GM21717 (cell line): ENCODE measurements around the gene SHD.
"Not testable (repeated sequence)": the region's sequence is repeated elsewhere in the genome, so short reads cannot be mapped to it uniquely, and the experiment has no call there.

Source experiments
- ATAC-seq: cut with Tn5 transposase; IDR thresholded peaks from one replicate; pipeline ENCODE4 v1.9.1; 2021; ENCODE audit warnings: mild to moderate bottlenecking, moderate library complexity; ENCODE audit not compliant: unreplicated experiment

Gene SHD

DNA sequence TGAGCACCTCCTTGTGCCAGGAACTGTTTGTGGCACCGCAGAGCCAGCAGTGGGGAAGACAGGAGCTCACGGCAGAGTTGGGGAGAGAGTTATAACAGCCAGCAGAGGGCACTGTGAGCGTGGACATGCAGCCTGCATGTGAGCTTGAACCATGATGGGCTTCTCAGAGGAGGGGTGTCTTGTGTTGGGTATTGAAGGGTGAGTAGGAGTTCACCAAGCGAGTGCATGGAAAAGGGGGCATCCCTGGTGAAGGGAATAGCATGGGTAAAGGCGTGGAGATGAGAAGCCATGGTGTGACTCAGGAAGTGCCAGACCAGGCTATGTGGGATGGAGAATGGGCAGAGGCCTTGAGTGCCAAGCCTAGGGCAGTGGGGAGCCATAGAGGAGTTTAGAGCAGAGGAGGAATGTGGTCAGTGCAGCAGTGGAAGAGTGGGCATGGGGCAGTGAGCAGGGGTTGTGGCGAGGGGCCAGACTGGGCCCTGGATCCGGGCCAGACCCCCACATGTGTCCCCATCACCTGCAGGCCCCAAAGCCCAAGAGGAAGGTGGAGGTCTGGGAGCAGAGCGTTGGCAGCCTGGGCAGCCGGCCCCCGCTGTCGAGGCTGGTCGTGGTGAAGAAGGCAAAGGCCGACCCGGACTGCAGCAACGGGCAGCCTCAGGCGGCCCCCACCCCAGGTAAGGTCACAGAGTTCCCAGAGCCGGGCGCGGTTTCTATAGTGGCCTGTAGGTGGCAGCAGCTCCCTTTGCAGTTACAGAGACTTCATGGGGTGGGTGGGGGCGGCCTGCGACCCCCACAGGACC is 11.8 kb upstream of the SHD start:
- ATAC-seq = no peak

GRCh38 chr19:4267901-4268815 is 10.9 kb upstream of the SHD start:
- no peak for ATAC-seq

DNA sequence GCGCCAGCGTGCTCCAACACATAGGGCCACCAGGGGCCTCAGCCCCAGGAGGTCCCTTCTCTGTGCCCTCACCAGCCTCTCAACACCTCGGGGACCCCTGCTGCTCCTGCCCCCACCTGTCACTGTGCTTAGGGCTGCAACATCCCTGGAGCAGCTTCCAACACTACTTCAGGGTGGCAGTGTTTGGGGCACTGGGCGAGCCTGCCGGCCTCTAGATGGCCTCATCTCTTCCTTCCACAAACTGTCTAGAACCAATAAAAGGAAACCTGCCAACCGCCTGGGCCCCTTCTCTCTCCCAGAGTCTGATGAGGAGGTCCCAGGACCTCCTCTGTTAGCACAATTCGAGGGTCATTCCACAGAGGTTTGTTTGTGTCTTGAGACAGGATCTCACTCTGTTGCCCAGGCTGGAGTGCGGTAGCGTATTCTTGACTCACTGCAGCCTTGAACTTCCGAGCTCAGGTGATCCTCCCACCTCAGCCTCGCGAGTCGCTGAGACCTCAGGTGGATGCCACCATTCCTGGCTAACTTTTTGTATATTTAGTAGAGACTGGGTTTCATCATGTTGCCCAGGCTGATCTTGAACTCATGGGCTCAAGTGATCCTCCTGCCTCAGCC is 10.1 kb upstream of the SHD start:
- ATAC-seq = no peak

DNA sequence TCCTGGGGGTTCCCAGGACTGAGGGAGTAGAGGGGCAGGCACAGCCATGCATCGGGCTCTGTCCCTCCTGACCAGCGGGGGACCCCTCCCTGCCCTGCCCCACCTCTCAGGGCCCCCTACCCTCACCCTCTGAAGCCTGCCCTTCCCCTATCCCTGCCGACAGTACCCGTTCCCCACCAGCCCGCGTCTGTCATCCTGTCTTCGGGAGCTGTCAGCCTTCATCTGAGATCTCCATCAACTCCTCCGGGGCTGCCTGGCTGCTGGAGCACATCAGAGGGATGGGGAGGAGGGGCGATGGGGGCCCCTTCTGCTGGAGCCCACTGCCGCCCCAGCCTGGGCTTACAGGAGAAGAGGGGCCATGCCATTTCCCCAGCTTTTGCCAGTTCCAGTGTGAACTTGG is 6.2 kb upstream of the SHD start:
- no peak for ATAC-seq

DNA sequence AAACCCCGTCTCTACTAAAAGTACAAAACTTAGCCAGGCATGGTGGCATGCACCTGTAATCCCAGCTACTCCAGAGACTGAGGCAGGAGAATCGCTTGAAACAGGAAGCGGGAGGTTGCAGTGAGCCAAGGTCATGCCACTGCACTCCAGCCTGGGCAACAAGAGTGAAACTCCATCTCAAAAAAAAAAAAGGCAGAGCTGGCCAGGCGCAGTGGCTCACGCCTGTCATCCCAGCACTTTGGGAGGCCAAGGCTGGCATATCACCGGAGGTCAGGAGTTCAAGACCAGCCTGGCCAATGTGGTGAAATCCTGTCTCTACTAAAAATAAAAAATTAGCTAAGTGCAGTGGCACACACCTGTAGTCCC is 4.8 kb upstream of the SHD start:
- ATAC-seq = not testable (repeated sequence)

GRCh38 chr19:4277191-4277696 is 1.8 kb upstream of the SHD start:
- ATAC-seq = no peak

DNA sequence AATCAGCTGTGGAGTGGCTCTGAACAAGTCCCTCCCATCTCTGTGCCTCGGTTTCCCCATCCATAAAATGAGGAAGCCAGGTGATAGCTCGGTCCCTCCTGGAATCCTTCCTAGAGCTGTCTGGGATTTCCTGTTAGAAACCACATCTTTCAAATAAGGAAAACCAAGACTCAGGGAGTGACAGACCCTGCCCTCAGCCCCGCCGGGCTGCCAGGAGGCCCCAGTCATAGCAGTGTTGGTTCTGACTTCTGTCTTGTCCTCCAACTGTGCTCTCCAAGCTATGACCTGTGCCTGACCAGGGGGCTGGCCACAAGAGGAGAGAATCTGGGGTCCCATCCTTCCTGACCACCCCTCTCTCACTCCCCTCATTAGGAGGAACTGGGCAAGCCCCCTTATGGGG is 1.1 kb upstream of the SHD start:
- no peak for ATAC-seq

DNA sequence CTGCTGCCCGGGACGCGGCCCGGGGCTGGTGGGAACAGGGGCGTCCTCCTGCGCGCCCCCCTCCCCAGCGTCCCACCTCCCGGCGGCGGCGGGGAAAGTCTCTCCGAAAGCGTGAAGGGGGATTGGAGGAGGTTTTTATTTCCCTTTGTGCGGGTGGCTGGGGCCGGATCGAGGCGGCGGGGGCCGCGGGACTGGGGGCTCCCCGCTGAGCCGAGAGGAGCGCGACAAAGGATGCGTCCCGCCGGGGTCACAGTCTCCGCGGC is 132 bp downstream of the SHD start:
- no peak for ATAC-seq

DNA sequence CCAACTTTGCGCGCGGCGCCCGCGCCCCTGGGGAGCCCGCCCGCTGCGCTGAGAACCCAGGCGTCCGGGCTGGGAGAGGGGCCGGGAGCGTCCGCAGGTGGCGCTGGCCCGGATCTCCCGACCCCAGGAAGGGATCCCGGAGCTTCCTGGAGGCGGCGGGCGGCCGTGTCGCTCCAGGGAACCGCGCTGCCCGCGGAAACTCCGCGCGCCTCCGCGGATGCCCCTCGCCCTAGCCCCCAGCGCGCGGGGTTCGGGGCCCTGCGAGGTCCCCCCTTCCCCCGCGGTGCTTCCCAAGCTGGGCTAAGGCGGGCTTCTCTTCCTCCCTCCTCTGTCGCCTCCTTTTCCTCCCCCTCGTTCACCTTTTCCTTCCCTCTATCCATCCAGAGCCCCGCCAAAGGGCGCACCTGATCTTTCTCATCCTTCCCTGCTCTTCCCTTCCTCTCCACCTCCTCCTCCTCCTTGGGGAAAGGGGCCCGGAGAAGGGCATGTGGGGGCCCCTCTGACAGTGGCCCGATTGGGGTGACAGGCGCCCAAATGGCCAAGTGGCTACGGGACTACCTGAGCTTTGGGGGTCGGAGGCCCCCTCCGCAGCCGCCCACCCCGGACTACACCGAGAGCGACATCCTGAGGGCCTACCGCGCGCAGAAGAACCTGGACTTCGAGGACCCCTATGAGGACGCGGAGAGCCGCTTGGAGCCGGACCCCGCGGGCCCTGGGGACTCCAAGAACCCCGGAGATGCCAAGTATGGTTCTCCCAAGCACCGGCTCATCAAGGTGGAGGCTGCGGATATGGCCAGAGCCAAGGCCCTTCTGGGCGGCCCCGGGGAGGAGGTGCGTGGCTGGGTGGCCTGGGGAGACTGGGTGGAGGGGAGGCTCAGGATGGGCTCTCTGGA is 710 bp downstream of the SHD start:
- ATAC-seq = no peak

DNA sequence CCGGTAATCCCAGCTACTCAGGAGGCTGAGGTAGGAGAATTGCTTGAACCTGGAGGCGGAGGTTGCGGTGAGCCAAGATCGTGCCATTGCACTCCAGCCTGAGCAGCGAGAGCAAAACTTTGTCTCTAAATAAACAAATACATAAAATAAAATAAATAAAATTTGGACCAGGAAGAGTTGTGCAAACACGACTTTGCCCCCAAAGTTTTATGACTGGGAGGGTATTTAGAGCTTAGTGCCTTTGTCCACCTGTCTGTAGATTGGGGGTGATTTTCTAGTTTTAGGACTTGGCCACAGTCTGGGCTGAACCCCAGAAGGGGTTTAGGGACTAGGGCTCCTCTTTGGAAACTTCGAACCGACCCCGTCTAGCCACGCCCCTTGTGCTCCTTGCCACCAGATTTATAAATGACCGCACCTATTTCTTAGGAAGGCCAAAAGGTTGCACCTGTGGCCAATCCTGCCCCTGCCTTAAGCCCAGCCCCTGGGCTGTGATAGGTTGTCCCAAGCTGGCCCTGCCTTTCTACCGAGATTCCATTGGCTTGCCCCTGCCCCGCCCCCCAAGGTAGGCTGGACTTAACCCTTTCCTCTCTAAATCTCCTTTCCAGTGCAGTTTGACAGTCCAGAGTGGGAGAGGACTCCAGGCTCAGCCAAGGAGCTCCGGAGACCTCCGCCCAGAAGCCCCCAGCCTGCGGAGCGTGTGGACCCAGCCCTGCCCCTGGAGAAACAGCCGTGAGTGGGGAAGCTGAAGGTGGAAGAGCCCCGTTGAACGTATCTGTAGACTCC is 5.3 kb downstream of the SHD start:
- ATAC-seq = no peak

- no peak for ATAC-seq
Measured at GRCh38 chr19:4284974-4285373, 5.9 kb downstream of the SHD start.

DNA sequence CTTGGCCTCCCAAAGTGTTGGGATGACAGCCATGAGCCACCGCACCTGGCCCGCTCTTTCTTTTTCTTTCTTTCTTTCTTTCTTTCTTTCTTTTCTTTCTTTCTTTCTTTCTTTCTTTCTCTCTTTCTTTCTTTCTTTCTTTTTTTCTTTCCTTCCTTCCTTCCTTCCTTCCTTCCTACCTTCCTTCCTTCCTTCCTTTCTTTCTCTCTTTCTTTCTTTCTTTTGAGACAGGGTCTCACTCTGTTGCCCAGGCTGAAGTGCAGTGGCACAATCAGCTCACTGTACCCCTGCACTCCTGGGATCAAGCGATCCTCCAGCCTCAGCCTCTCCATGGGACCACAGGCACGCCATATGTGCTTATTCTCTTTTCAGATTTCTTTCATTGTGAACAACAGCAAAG is 7.1 kb downstream of the SHD start:
- not testable (repeated sequence) for ATAC-seq

- no peak for ATAC-seq
Measured at GRCh38 chr19:4288091-4288777, 9.2 kb downstream of the SHD start.

DNA sequence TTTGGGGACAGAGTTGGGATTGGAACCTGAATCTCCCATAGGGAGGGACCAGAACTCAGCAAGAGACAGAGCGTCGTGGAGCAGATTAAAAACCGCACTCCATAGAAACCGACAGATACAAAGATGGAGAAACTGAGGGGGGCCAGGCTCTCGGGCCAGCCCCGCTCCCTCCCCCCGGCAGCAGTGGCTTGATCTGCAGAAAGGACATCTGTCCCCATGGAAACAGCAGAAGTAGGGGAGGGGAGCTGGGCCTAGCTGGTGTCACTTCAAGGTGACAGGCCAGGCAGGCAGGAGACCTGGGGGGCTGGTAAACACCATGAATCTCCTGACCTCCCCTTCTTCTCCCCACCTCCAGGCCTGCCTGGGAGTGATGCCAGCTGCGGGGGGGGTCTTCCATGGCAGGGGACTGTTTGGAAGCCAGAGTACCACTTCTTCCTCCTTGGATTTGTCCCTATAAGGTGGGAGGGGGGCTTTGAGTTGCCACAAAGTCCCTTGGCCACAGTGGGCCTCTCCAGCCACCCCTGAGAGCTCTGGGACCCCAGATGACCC is 12.2 kb downstream of the SHD start:
- no peak for ATAC-seq

- ATAC-seq = no peak
Measured at GRCh38 chr19:4292515-4292914, 13.4 kb downstream of the SHD start.

GRCh38 chr19:4294389-4294788 is 15.3 kb downstream of the SHD start:
- ATAC-seq = no peak

- no peak for ATAC-seq
Measured at GRCh38 chr19:4295972-4296771, 17.1 kb downstream of the SHD start.
